HUES48 (cell line): Measurements from ENCODE around the gene DAZL.

Source experiments
- H3K27ac ChIP-seq: one replicate; pipeline ENCODE4 v1.7.0; 2013; ENCODE audit warnings: low read depth, low read length, inconsistent platforms
- H3K27me3 ChIP-seq: 2 replicates; pipeline ENCODE4 v1.6.1; 2013; ENCODE audit warnings: mild to moderate bottlenecking, low read length; ENCODE audit not compliant: control insufficient read depth, insufficient read depth
- H3K36me3 ChIP-seq: 2 replicates; pipeline ENCODE4 v1.6.1; 2013; ENCODE audit warnings: low read length; ENCODE audit not compliant: control insufficient read depth, insufficient read depth
- H3K4me1 ChIP-seq: 2 replicates; pipeline ENCODE4 v1.6.1; 2013; ENCODE audit warnings: mild to moderate bottlenecking, low read length; ENCODE audit not compliant: control insufficient read depth, insufficient read depth
- H3K4me3 ChIP-seq: 2 replicates; pipeline ENCODE4 v1.5.1; 2013; ENCODE audit warnings: mild to moderate bottlenecking, low read depth, low read length
- H3K9ac ChIP-seq: 2 replicates; pipeline ENCODE4 v1.6.1; 2013; ENCODE audit warnings: mild to moderate bottlenecking, low read depth, low read length, moderate library complexity
- H3K9me3 ChIP-seq: 2 replicates; pipeline ENCODE4 v1.6.1; 2013; ENCODE audit warnings: low read length; ENCODE audit not compliant: control insufficient read depth, insufficient read depth

Gene DAZL

DNA sequence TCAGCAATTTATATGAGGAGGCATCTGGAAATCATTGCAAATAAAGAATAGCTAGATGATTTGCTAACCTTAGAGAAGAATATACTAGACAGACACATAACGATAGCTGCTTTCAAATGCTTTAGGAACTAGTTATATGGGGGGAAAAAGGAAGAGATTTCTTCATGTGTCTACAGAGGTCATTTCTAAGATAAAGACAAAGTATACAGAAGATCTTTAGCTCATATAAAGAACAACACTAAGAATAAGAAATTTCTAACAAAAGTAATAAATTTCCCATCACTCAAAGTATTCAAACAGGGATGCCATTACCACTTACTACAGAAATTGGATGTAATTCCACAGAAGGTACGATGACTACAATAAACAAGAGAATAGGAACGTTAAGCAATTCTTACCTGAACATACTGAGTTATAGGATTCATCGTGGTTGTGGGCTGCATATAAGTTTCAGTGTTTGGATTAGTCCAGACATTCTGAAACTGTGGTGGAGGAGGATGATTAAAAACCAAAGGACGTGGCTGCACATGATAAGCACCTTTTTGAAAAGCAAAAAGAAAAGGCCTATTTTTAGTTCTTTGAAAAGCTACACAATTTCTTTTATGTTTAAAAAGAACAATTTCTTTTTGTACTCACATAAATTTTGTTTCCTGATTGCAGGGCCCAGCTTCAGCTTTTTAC lies 8.7 kb downstream of the DAZL start:
- H3K27me3 ChIP-seq = no peaks in the 10 kb centered on the region
- no peak overlapping the region for H3K9ac ChIP-seq
- H3K9me3 ChIP-seq = no peaks in the 10 kb centered on the region
- H3K36me3 ChIP-seq = no peaks in the 10 kb centered on the region
- H3K27ac ChIP-seq = no peak overlapping the region
- peaks cover 1% of the 10 kb centered on the region for H3K4me1 ChIP-seq
- H3K4me3 ChIP-seq = no peak overlapping the region

DNA sequence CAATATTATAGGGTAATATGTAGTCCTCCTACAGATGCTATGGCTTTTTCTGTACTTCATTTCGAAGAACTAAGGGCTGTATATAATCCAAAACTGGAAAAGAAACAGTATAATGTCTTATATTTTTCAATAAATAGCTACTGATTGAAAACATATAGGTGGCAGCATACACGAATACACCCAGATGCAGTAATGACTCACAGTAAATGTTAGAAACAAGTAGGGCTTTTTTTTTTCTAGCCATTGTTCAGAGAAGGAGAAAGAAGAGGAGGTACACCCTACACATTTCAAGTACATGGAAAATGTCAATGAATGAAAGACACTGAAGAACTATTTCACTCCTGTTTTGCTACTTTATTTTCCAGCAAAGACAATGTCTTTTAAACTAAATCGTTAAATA lies 9.4 kb downstream of the DAZL start:
- H3K27me3 ChIP-seq = no peaks in the 10 kb centered on the region
- no peak overlapping the region for H3K9ac ChIP-seq
- no peaks in the 10 kb centered on the region for H3K4me1 ChIP-seq
- H3K9me3 ChIP-seq = no peaks in the 10 kb centered on the region
- H3K4me3 ChIP-seq = no peak overlapping the region
- no peaks in the 10 kb centered on the region for H3K36me3 ChIP-seq
- H3K27ac ChIP-seq = no peak overlapping the region

DNA sequence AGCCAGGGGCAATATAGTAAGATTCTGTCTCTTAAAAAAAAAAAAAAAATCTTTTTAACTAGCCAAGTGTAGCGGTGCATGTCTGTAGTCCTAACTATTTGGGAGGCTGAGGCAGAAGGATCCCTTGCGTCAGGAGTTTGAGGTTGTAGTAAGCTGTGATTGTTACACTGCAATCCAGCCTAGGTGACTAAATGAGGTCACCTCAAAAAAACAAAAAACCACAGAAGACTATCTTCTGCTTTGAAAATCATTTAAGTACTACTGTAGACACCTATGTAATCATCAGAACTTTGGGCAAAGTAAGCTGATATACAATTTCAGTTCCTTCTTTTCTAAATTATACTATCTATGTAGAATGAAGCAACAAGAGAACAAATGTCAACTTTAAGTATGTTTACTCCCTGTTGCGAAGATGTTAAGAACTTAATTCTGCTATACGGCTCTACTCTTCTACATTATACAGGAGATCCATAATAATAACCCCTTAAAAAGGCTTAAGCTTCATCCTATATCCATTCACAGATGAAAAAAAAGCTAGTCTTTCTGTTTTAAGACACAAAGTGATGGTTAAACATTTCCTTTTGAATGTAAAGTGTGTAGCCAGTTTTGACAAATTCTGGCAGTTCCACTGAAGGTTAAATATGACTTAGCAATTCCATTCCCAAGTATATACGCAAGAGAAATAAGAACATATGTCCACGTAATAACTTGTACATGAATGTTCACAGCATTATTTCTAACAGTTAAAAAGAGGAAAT lies 15.2 kb downstream of the DAZL start:
- Histone ChIP-seq H3K9ac (no peak overlapping the region), H3K27ac (no peak overlapping the region), H3K9me3 (no peaks in the 10 kb centered on the region), H3K4me1 (peaks cover 6% of the 10 kb centered on the region; the same call in 1 of the 2 replicates), H3K36me3 (no peaks in the 10 kb centered on the region), H3K4me3 (no peak overlapping the region), H3K27me3 (no peaks in the 10 kb centered on the region)

DNA sequence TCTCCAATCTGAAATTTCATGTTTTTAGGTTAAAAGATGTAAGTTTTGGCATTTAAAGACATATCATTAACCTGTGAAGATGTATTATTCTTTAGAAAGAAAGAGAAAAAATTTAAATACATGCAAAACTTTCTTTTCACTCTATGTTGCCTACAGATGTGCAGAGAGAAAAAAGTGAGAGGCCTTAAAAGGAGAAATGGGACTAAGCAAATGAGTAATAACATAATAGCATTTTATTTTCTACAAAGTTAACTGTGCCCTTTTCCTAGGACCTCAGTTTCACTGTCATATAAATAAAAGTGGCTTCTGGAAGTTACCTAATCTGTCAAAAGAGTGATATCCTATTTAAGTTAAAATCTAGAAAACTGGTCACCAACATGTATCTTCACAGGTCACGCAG lies 16.1 kb downstream of the DAZL start:
- H3K27me3 ChIP-seq = no peaks in the 10 kb centered on the region
- H3K27ac ChIP-seq = no peak overlapping the region
- no peak overlapping the region for H3K4me3 ChIP-seq
- no peaks in the 10 kb centered on the region for H3K9me3 ChIP-seq
- no peak overlapping the region for H3K9ac ChIP-seq
- H3K4me1 ChIP-seq = peaks cover 6% of the 10 kb centered on the region; the same call in 1 of the 2 replicates
- no peaks in the 10 kb centered on the region for H3K36me3 ChIP-seq

DNA sequence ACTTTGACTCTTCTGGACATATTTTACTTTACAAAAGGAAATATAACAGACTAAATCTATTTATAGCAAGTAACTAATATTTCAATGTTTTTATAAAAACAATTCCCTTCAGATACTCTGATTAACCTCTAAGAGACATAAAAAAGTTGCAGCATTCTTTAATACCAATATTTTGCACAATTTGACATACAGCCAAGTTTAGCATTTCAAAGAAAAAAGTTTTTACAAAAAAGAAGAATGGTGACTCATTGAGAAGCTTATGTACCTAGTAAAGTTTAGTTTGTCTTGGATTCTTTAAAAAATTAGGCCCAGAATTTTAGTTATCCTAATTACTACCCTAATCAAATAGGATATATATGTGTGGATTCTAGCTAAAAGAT lies 17.6 kb downstream of the DAZL start:
- no peaks in the 10 kb centered on the region for H3K9me3 ChIP-seq
- H3K9ac ChIP-seq = no peak overlapping the region
- H3K4me3 ChIP-seq = no peak overlapping the region
- no peaks in the 10 kb centered on the region for H3K36me3 ChIP-seq
- H3K4me1 ChIP-seq = peaks cover 6% of the 10 kb centered on the region; the same call in 1 of the 2 replicates
- no peak overlapping the region for H3K27ac ChIP-seq
- H3K27me3 ChIP-seq = no peaks in the 10 kb centered on the region

DNA sequence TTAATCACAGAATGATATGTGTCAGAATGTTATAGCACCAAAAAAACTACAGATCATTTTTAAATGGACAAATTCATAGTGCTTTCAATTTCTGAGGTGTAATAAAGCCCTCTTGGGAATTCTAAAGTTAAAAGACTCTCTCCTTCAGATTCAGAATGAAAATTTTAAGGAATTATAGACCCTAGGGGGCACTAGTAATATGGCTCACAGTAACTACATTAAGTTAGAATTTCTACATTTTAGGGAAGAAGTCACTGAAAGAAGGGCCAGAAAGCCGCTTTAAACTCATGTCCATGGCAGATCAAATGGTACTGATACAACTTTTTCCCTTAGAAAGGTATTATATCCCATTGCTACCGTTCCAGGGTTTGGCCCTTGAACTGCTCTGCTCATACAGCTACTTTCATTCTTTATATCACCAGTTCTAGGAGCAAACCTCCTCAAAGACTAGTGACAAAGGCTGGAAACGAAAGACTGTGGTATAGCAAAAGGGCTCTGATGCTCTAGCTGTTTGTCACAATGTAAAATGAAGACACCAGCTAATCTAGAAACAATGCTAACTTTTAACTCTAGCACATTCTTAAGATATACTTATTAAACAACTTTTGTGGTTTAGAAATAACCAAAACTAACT lies 18.1 kb downstream of the DAZL start:
- Histone ChIP-seq H3K4me3 (no peak overlapping the region), H3K27ac (no peak overlapping the region), H3K4me1 (peaks cover 6% of the 10 kb centered on the region; the same call in 1 of the 2 replicates), H3K27me3 (no peaks in the 10 kb centered on the region), H3K36me3 (no peaks in the 10 kb centered on the region), H3K9me3 (no peaks in the 10 kb centered on the region), H3K9ac (no peak overlapping the region)

DNA sequence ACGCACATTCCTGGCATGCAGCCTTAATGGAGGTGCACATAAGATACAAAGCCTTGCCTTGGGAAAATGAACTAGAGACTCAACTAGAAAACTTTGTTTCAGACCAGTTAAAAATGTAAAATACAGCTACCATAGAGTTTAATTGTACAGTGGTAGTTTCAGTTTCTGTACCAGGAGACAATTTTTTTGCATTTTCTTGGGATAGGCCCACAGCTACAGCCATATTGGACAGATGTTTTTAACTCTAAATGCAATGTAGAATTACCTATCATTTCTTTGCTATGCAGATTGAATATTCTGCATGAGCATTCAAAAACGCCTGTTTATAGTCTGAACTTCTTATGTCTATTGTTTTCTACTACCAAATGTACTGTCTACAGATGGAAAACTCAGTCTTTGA lies 20.3 kb downstream of the DAZL start:
- H3K4me1 ChIP-seq = peaks cover 6% of the 10 kb centered on the region; the same call in 1 of the 2 replicates
- no peak overlapping the region for H3K4me3 ChIP-seq
- no peak overlapping the region for H3K9ac ChIP-seq
- no peaks in the 10 kb centered on the region for H3K9me3 ChIP-seq
- H3K36me3 ChIP-seq = no peaks in the 10 kb centered on the region
- no peak overlapping the region for H3K27ac ChIP-seq
- H3K27me3 ChIP-seq = no peaks in the 10 kb centered on the region

DNA sequence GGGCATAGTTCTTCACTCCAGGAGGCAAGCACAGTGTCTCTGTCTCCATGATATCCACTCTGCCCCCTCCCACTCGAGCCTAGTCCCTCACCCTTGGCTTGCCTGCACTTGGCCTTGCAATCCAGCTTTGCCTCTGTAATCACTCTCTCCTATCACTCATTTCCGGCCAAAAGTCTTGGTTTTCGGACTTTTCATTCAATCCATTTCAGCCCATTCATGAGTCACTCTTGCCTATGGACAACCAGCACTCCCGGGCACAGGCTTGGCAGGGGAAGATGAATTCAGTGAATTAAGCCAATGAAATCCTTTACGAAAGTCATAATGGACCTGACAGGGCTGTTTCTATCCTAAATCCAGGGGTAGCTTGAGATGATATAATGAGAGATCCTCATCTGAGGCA lies 21.7 kb downstream of the DAZL start:
- Histone ChIP-seq H3K4me1 (peaks cover 6% of the 10 kb centered on the region; the same call in 1 of the 2 replicates), H3K4me3 (no peak overlapping the region), H3K9me3 (no peaks in the 10 kb centered on the region), H3K9ac (no peak overlapping the region), H3K27me3 (no peaks in the 10 kb centered on the region), H3K36me3 (no peaks in the 10 kb centered on the region), H3K27ac (no peak overlapping the region)

DNA sequence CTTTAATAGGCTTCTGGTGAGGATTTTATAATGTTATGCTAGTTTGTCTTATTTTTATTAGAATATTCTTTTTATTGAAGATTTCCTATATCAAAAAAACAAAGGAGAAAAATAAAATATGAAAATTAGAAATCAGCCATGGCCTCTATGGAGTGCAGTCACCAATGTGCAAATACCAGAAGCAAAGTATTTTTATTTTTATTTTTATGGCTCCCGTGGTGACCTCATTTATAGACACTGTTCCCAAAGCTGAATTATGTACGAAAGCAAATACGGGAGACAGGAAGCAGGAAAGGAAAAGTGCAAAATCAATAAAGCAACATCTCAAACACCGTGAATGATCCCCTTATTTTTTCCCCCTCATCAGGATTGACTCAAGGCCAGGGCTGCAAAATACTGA lies 35.1 kb downstream of the DAZL start:
- Histone ChIP-seq H3K9me3 (no peaks in the 10 kb centered on the region), H3K4me3 (no peak overlapping the region), H3K27ac (no peak overlapping the region), H3K9ac (no peak overlapping the region), H3K36me3 (no peaks in the 10 kb centered on the region), H3K27me3 (no peaks in the 10 kb centered on the region), H3K4me1 (no peaks in the 10 kb centered on the region)

DNA sequence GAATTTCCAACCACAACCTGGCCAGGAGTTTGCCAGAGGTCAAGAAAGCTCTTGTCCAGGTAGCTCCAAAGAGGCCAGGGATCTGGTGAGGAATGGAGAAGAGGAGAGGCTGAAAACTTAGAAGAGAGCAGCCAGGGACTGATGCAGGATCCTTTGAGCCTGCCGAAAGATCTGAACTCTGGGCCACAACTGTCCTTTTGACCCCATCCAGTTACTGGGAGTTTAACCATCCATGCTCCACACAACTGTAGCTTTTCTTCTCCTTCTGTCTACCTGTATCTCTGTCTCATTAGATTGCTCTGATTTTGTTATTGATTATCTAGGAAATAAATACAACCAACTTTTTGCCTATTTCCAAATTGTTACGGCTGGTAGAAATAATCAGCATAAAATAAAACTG lies 36.7 kb downstream of the DAZL start:
- Histone ChIP-seq H3K9me3 (no peaks in the 10 kb centered on the region), H3K27ac (no peak overlapping the region), H3K9ac (no peak overlapping the region), H3K27me3 (no peaks in the 10 kb centered on the region), H3K36me3 (no peaks in the 10 kb centered on the region), H3K4me3 (no peak overlapping the region), H3K4me1 (no peaks in the 10 kb centered on the region)

DNA sequence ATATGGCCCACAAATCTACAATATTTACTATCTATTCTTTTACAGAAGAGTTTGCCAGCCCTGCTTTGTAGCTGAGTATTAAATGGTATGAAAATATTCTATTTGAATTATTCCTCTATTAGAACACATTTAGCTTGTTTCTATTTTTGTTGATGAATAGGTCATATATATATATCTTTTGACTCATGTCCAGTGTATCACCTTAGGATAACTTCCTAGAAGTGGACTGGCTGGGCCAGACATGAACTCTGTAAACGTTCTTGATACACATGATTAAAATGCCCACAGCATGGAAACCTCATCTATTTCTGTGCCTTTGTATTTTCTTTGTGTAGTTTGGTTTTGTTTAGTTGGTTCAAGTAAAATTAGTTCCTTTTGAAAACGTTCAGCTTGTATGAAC lies 37.1 kb downstream of the DAZL start:
- H3K27me3 ChIP-seq = no peaks in the 10 kb centered on the region
- no peaks in the 10 kb centered on the region for H3K9me3 ChIP-seq
- no peak overlapping the region for H3K4me3 ChIP-seq
- no peaks in the 10 kb centered on the region for H3K36me3 ChIP-seq
- H3K27ac ChIP-seq = no peak overlapping the region
- H3K4me1 ChIP-seq = no peaks in the 10 kb centered on the region
- H3K9ac ChIP-seq = no peak overlapping the region
